Measurements from ENCODE around the gene TUBB4B. TPM values are rescaled to one million over a fixed set of nuclear protein-coding genes. Genes with fewer than 3 reads are reported as not detected.

Gene TUBB4B
- total RNA-seq, 1 donor from 2014 or later: 48.9 TPM

GRCh38 chr9:137212520-137212919 is 28.6 kb upstream of the TUBB4B start:
- DNase-seq (ENCODE audit: low spot score): no peak

- no peak for DNase-seq (ENCODE audit: low spot score)
These were observed 27.7 kb upstream of the TUBB4B start for GRCh38 chr9:137213160-137214060.

DNA sequence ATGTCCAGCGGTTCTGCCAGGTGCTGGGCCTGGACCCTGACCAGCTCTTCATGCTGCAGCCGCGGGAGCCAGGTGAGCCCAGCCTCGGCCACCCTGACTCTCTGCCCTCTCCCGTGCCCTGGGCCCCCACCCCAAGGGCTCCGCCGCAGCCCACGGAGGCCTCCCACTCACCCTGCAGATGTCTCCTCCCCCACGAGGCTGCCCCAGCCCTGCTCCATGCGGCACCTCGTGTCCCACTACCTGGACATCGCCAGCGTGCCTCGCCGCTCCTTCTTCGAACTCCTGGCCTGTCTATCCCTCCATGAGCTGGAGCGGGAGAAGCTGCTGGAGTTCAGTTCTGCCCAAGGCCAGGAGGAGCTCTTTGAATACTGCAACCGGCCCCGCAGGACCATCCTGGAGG is 26.5 kb upstream of the TUBB4B start:
- no peak for DNase-seq (ENCODE audit: low spot score)

DNA sequence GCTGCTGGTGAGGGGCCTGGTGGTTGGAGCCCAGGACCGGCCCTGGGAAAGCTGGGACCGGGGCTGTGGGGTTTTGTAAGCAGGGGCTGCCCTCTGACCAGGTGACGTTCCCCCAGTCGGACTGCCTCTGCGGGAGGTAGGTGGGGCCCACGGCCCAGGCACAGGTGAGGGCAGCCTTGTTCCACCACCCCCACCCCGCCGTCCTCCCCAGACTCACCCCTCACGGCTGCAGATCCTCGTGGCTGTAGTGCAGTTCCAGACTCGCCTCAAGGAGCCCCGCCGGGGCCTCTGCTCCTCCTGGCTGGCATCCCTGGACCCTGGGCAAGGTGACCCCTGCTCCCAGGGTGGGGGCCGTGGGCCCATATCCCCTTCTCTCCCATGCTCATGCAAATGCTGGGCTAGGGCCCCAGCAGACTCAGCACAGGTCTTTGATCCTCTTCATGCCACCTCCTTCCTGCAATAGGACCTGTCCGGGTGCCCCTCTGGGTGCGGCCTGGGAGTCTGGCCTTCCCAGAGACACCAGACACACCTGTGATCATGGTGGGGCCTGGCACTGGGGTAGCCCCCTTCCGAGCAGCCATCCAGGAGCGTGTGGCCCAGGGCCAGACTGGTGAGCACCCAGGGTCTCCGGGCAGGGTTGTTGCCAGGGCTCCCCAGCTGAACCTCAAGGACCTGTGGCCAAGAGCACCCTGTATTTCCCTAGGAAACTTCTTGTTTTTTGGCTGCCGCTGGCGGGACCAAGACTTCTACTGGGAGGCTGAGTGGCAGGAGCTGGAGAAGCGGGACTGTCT is 25.7 kb upstream of the TUBB4B start:
- no peak for DNase-seq (ENCODE audit: low spot score)

DNA sequence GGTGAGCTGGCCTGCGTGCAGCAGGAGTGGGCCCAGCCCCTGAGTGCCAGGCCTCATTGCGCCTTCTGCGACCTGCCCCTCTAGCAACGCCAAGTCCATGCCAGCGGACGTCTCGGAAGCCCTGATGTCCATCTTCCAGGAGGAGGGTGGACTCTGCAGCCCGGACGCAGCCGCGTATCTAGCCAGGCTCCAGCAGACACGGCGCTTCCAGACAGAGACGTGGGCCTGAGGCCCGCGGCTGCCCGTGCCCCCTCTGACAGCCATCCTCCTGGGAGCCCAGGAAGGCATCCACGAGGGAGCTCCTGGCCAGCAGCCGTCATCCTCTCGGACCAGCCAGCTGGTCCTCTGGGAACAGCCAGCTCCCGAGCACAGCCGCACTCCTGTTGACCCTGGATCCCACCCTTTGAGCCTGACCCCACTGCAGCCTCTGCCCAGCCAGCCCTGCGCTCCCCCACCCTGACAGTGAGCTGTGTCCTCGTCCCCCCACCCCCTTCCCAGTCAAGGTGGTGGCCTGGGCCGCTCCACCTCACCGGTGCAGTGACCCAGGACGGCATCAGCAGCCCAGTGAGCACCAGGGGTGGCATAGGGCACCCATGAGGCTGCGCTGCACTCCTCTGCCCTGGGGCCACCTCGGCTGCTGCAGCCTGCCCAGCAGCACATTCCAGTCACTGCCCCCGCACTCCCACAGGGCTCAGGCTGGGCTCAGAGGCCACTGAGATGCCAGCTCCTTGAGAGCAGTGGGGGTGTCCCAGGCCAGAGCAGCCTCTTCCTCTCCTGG is 24.7 kb upstream of the TUBB4B start:
- DNase-seq (ENCODE audit: low spot score): no peak

- peak; percentile 29 for DNase-seq (ENCODE audit: low spot score)
These were observed 23.5 kb upstream of the TUBB4B start for GRCh38 chr9:137217276-137218211.

DNA sequence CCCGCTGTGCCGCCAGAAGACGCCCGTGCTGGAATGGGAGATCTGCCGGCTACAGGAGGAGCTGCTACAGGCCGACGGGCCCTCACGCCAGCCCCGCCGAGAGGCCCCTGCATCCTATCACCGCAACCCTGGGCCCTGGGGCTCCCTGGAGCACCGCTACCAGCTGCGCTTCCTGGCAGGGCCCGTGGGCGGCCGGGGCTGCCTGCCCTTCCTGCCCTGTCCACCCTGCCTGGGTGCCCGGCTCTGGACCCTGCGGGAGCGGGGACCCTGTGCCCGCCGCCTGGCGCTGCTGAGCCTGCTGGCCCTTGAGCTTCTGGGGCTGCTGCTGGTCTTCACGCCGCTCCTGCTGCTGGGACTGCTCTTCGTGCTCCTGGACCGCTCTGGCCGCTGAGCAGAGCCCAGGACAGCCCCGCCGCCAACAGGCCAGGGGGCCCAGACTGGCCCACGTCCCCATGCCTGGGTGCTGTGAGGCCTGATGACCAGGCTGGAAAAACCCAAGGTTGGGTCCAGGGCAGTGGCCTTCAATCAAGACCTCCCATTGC is 22.8 kb upstream of the TUBB4B start:
- no peak for DNase-seq (ENCODE audit: low spot score)

GRCh38 chr9:137218754-137219271 is 22.3 kb upstream of the TUBB4B start:
- DNase-seq (ENCODE audit: low spot score): no peak

DNA sequence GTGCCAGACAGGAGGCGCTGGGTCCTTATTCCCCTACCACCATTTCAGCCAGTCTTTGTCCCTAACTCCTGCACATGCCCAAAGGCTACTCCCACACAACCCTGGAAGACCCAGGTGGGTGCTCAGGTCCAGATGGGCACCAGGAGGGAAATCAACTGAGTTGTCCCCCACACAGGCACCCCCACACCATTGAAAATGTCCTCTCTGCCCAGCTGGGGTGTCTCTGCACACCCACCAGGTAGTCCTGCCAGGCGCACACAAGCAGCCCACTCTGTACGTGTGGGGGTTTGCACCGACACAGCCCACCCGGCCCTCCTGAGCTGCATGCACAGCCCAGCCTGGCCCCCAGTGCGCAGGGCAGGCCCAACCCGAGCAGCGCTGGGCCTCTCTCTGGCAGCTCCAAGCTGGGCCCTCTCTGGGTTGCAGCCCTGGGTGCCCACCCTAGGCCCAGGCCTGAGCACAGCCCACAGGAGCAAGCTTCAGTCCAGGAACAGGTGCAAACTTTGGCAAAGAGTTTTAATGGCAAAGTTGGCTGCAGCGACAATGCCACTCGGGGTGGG is 21.2 kb upstream of the TUBB4B start:
- DNase-seq (ENCODE audit: low spot score): no peak

GRCh38 chr9:137220317-137221094 is 20.6 kb upstream of the TUBB4B start:
- no peak for DNase-seq (ENCODE audit: low spot score)

- DNase-seq (ENCODE audit: low spot score): no peak
These were observed 20.0 kb upstream of the TUBB4B start for GRCh38 chr9:137221095-137221505.

DNA sequence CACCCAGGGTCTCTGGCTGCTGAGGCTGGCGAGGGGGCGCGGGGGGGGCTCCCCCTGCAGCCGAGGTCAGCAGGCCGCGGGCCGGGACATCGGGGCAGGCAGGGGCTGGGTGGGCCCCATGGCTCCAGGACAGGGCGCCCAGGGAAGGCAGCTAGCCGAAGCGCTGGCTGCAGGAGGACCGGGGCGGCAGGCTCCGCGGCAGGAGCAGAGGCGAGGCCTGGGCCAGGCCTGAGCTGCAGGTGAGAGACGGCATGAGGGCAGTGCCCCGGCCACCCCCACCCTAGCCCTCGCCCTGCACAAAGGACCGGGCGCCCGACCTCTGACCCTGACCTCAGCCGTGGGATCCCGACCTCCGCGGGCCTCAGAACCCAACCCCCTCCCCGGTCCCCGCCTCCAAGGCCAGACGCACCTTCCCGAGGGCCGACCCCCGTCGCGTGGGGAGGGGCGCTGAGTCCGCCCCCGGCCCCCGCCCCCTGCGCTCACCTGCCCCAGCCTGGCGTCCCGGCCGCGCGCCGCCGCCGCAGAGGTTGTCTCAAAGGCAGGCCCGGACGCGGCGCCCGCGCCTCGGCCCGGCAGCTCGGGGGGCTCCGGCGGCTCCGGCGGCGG is 19.5 kb upstream of the TUBB4B start:
- DNase-seq (ENCODE audit: low spot score): no peak

GRCh38 chr9:137222190-137223077 is 18.7 kb upstream of the TUBB4B start, which contains the start of gene RNF208:
RNF208 (minus strand) TSS chr9:137222240; CDS start chr9:137221212, 1,028 bp downstream.
- no peak for DNase-seq (ENCODE audit: low spot score)

DNA sequence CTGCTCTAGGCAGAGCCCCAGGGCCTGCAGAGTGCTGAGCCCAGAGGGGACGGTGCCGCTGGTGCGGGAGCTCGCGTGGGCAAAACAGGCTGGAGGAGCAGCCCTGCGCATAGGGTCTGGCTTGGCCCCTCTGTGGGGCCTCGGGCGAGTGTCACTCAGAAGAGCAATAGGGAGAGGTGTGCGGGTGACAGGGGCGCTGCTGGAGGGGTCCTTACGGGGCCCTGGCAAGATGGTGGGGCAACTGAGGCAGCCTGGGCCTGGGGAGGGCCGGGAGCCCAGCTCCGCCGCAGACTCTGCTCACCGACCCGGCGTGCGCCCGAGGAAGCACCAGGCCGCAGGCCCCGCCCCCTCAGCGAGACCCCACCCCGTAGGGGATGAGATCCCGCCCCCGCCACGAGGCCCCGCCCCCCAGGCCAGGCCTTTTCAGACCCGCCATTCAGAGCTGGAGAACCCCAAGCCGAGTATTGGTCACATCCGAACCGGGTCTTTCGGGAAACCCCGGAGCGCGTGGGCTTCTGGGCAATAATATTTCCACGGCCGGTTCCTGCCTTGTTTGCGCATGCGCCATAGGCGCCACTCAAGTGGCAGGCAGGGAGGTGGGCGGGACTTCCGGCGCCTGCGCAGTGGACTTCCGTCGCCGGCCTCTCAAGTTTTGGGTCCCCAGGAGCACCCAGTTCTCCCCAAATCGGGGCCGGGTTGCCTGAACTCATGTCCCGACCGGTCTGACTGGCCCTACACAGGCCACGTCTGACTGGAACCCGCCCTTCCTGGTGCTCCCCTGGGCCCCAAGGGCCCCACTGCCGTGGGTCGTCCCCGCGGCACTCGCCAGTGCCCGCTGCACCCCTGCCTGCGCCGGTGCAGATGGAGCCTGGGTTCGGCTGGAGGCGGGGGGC is 17.8 kb upstream of the TUBB4B start:
- DNase-seq (ENCODE audit: low spot score): peak; percentile 98

DNA sequence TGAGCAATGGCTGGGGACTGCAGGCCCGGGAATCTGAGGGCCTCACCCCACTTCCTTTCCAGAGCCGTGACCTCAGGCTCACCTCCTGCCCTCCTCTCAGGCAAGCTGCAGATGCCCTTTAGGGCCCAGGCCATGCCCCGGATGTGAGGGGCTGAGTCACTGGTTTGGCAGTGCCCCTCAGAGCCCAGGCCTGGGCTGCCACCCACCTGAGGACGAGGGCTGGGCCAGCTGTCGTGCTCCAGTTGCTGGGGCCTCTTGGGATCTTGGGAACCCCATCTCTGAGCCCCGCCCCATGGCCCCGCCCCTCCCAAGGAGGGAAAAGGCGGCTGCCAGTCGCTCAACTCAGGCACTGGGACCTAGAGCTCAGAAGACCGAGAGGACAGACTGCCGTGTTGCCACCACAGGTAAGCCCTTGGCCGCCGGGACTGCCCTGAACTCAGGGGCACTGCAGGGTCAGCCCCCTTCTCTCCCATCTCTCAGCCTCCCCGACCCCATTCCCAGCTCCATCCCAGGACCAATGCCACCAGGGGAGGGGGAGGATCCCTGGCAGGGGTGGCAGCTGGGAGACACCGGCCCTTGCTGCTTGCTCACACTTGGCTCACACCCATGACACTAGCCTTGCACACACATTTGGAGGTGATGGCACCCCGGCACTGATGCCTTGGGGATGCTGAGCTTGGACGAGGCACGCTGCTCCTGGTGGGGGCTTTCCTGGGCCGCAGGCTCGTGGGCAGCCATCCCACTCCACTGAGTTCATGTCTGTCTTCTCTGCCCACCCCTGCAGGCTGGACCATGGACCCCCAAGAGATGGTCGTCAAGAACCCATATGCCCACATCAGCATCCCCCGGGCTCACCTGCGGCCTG is 16.0 kb upstream of the TUBB4B start, which contains the start of gene CYSRT1:
CYSRT1 (plus strand) TSS at position 345 of the 865 bp plus-strand sequence; CDS start at position 793, 448 bp downstream.
- DNase-seq (ENCODE audit: low spot score): no peak
